ENCODE results near the gene OTOG.

GRCh38 chr11:17533341-17533740 is 13.7 kb upstream of the OTOG start:
- TF ChIP-seq MAX (IDR thresholded peaks at IDR 0.05) (no peak), EGR1 (IDR thresholded peaks at IDR 0.05) (no peak), EP300 (IDR thresholded peaks at IDR 0.05; ENCODE audit: borderline replicate concordance) (no peak), CREB1 (IDR thresholded peaks at IDR 0.05; ENCODE audit: low read depth) (no peak), NFIC (IDR thresholded peaks at IDR 0.05) (no peak), FOXM1 (IDR thresholded peaks at IDR 0.05; ENCODE audit: borderline replicate concordance, low read depth) (no peak), YY1 (IDR thresholded peaks at IDR 0.05; ENCODE audit: low read depth) (no peak), RAD21 (IDR thresholded peaks at IDR 0.05; ENCODE audit: low read depth) (no peak), CEBPB (IDR thresholded peaks at IDR 0.05) (no peak), ZBTB7A (IDR thresholded peaks at IDR 0.05; ENCODE audit: low read depth) (no peak)
- TF ChIP-seq, protein P1, sequence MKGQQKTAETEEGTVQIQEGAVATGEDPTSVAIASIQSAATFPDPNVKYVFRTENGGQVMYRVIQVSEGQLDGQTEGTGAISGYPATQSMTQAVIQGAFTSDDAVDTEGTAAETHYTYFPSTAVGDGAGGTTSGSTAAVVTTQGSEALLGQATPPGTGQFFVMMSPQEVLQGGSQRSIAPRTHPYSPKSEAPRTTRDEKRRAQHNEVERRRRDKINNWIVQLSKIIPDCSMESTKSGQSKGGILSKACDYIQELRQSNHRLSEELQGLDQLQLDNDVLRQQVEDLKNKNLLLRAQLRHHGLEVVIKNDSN (IDR thresholded peaks at IDR 0.05): no peak

Measured in Ishikawa (cell line).